Raji (cell line): ENCODE data around the gene WNT9B.

Experiments
- POLR2A ChIP-seq: IDR thresholded peaks from 2 replicates; pipeline ENCODE4 v1.6.1; 2011; ENCODE audit warnings: low read depth, low read length, control low read depth; ENCODE audit not compliant: insufficient read depth

WNT9B gene

DNA sequence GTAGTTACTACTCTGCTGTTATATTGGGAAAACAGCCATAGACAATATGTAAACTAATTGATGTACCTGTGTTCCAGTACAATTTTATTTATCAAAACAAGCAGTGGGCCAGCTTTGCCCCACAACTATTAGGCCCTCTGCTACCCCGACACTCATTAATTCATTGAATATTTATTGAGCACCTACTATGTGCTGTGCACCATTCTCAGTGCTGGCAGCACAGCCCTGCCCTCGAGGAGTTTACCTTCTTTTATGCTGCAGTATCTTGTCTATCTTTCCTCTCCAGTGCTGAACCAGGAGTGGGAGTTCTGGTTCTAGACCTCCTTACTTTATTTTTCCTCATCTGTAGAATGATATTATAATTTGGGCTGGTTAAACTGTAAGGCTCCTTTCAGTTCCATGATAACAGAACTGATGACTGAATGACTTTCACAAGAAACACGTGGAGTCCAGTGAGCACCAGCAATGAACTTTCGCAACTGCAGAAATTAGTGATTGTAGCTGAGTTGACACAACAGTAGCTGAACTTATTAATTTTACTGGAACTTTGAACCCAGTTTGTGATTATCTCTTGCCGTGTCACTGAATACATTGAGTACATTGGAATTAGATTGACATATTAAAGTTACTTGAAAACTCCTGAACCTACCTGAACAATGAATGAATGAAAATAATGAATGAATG lies 73.9 kb downstream of the WNT9B start:
- no peak for TF ChIP-seq POLR2A

DNA sequence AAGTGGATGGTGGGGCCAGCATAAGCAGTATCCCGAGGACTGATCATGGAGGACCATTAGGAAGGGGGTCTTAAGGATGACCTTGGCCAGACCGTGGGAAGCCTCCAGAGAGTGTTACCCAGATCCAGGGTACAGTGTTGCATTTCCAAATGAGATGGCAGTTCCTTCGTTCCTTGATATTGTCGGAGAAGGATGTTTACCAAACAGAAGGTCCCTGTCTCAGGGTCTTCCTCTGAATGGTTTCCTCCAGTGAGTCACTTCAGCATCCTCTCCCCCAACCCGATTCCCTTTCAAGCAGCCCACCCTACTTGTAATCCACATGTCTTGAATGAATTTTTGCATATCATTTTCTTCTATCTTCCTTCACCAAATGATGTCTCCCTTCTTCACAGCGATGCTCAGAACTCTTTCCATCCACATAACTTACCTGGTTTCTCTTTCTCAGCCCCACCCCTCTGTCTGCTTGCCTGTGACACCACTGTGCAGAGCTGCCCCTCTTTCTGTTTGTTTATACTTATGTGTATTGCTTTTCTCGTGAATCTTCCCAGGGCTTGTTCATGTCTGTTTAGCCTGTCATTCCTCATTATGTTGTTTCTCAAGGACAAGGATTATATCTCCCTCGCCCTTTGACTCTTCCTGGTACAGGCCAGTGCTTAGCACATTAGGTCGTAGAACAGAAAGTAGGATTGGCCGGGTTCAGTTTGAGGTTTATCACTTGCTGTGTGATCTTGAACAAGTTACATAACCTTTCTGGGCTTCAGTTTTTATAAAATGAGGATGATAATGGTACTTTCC lies 77.3 kb downstream of the WNT9B start:
- no peak for TF ChIP-seq POLR2A

DNA sequence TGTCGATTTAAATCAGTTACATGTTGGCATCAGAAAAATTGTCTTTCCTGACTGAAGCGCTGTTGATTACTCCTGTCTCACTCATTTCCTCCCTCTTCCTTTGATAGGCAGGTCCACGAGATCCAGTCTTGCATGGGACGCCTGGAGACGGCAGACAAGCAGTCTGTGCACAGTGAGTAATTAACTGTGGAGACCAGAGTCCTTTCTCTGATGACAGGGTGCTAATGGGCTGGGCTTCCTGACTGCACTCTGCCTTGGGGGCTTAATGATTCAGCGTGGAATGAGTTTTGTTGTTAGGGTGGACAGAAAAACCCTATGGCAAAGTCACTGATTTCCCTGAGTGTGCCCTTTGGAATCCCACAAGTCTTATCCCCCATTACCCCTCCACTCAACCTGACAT lies 78.0 kb downstream of the WNT9B start:
- no peak for TF ChIP-seq POLR2A

DNA sequence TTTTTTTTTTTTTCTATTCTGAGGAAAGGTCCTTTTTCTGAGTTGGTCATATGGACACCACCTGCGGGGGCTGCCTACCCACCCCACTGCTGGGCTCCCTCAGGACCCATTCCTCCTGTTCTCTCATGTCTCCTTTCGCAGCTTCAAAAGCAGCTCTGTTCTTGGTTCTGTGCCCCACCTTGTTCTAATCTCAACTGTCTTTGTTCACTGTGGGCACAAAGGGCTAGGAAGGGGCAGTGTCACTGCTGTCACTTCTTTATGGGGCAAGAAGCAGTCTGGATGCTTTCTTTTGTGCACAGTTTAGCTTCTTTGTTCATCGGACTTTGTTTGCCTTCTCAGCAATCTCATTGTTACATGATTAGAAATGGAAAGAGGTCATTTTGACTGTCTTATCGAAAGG lies 78.7 kb downstream of the WNT9B start:
- TF ChIP-seq POLR2A, result no peak

DNA sequence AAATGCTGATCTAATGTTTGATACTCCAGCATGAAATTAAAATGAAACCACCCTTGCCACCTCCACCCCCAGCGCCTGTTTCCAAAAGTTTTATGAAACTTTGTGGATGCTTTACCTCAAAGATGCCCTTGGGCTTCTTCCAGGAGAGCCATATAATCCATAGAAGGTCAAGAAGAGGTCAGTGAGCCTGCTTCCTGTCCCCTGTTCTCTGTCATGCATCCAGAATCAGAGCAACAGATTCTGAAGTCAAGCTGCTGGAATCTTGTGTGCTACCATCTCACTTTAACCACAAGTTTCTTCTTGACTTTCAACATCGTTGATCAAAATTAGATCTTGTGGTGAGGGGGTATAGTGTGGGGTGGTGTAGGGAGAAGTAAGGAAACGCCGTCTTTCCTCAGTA lies 80.2 kb downstream of the WNT9B start:
- TF ChIP-seq POLR2A, result no peak

DNA sequence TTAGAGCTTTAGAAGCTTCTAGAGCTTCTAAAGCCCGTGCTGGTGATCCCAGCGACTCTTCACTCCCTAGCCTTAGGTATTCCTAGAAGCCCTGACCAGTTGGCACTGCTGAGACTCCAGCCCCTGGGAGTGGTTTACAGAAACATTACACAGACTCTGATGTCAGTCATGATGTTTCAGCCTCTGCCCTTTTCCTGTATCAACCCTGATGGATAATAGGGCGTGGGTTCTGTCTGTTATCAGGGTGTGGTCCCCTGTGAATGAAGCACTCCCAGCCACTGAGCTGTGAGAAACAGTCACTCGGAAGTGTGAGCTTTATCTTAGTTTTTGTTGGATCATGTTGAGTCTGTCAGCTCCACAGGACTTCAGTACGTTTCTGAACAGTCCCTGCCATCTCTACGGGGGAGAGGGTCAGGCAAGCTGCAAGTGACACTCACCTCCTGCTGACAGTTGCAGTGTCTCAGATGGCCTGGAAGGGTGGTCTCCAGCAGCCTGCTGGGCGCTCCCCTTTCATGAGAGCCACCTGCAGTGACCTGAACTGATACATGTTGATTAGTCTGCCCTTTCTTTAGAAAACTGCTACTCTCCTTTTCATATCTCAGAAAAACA lies 84.4 kb downstream of the WNT9B start:
- TF ChIP-seq POLR2A, result no peak
